ENCODE measurements around the gene PMM2. TPM values are rescaled to one million over a fixed set of nuclear protein-coding genes. Genes with fewer than 3 reads are reported as not detected.
"Not testable (repeated sequence)": the region's sequence is repeated elsewhere in the genome, so short reads cannot be mapped to it uniquely, and the experiment has no call there.

PMM2 gene
- polyA plus RNA-seq, 3 donors, result 16.5 to 25.2 (median 18.2) TPM

DNA sequence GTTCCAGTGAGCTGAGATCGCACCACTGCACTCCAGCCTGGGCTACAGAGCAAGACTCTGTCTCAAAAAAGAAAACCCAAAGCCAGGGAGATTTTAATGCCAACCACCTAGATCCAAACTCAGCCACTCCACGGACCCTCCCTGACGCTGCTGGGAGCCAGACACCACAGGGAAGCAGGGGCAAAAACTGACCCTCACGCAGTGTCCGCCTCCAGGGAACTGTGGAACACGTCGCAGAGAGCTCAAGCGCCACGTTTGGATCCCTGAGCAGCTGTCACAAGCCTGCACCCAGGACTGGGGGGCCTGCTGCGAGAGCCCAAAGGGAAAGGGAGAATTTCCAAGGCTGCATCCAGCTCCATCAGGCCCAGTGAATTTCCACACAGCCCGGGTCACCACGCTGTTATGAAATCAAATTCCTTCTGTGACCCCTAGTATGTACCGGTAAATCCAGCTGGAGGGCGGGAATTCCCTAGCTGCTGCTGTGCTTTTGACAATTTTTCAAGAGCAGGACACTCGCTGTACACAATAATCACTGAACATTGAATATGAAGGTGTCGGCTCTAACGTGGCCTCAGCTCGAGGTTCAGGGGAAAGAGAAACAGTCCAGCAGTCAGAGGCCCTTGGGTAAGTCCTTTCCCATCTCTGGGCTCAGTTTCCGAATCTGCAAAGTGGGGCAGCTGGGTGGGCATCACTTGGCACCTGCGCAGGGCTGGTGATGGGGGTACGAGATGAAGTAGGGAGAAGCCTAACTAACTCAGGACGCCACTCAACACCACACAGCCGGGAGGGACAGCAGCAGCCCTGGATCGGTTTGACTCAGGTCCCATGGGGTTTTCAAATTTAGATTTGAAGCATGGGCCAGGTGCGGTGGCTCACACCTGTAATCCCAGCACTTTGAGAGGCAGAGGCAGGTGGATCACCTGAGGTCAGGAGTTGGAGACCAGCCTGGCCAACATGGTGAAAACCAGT, 62.6 kb downstream of the PMM2 start:
- 54 to 63% (median 59%) methylated on average over 25 of the region's 25 CpGs for WGBS, 3 donors
- no peak overlapping the region for H3K27ac ChIP-seq (ENCODE audit: low read depth, low read length)

DNA sequence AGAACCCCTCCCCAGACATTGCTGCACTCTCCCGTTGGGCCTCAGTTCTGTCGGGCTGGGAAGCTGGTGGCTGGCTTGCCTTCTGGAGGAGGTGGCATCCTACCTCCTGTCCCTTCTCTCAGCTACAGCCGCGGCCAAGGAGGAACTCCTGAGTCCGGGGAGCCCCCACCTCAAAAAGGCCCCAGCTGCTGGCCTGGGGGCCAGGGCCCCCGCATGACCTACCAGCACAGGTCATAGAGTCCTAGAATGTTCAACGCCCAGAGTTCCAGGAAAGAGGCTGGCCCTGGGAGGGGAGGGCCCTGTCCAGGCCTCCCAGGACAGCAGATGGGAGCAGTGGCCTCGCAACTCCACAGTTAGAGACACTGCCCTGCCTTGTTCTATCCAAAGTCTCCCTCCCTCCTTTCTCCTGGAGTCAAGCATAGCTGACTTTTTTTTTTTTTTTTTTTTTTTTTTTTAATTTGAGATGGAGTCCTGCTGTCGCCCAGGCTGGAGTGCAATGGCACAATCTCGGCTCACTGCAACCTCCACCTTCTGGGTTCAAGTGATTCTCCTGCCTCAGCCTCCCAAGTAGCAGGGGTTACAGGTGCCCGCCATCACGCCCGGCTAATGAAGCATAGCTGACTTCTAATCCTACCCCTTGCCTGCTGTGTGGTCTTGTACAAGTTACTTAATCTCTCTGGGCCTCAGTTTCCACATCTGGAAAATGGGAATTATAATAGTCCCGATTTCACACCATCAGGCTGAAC, 64.1 kb downstream of the PMM2 start:
- WGBS, 3 donors, result 69 to 73% (median 71%) methylated on average over 14 of the region's 14 CpGs
- H3K27ac ChIP-seq (ENCODE audit: low read depth, low read length), result no peak overlapping the region

DNA sequence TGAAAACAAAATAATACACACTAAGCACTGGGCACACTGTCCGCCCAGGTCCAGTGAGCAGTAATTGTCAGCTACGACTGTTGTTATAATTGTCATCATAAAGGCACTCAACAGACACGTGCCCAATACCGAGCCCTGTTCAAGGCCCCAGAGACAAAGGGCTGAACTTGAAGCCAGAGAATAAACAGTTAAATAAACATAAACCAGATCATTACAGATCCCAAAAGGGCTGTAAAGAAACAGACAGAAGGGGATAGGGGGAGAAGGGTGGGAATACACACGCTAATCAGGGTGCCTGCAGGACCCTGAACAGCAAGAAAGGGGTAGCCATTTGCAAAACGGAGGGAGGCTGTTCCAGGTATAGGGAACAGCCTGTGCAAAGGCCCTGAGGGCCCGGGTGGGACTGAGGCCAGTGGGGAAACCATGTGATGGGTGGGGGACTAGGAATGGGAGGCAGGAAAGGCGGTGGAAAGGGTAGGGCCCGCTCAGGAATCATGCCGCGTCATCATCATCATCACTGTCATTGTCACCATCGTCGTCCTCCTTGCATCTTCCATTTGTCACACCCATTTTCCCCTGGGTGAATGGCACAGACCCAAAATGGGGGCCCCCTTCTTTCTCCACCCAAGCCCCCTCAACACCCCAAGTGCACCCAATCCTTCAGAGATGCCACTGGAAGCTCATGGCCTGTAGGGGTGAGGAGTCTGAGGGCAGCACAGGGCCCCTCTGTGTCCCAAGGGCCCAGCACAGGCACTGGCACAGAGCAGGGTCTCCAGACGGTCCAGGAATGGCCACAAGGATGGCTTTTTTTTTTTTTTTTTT, 64.9 kb downstream of the PMM2 start:
- no peak overlapping the region for H3K27ac ChIP-seq (ENCODE audit: low read depth, low read length)
- 73 to 78% (median 77%) methylated on average over 14 of the region's 14 CpGs for WGBS, 3 donors

DNA sequence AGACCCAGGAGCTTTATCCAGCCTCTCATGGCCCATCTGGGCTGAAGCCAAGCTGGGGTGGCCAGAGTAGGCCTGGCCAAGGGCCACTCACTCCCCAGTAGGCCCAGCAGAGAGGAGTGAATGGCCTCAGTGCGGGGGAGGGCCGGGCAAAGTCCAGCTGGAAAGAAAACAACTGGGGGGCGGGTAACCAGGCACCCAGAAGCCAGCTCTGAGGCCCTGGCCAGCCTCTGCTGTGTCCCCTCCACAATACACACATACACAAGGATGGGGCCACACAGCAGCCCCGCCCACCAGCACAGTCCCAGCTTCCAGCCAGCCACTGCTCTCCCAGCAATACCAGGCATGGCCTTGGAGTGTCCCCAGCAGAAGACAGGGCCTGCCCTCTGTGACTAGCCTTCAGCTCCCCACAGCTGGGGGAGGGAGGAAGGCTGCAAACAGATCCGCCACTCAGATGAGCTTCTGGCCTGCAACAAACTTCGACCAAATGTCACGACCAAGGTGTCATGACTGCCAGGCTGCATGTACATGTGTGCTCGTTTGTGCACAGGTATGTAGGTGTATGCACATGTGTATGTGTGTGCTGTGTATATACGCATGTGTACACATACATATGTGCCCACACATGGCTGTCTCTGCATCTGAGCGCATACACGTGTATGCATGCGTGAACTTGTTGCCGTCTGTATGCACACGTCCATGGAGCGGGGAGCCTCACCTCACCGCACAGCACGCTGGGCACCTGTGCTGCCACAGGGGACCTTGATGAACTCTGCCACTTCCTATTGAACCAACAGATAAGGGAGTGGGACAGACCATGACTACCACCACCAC, 66.2 kb downstream of the PMM2 start:
- no peak overlapping the region for H3K27ac ChIP-seq (ENCODE audit: low read depth, low read length)
- WGBS, 3 donors, result 24 to 77% (median 65%) methylated on average over 17 of the region's 17 CpGs

DNA sequence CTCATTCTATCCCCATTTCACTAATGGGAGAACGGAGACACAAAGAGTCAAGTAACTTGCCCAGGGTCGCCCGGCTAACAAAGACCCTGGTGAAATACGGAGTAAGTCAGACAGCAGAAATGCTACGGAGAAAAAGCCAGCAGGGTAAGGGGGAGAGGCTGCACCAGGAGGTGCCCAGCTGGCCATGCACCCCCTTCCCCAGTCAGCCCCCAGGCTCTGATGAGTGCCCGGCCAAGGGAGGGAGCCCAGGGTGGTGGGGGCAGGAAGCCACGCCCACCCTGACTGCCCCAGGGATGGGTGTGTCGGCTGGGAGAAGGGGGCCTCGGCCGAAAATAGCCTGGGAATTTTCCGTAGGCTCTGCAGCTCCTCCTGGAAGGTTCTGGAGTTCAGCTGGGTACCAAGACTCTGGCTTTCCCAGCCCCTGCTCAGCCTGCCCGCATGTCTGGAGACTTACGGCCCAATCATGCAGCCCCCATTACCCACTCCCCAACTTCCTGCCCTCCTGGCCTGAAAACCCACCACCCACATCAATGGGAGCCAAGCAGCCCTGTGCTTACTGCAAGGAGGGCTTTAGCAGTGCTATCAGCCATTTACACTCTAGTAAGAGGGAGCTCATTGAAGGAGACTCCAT, 67.0 kb downstream of the PMM2 start:
- no peak overlapping the region for H3K27ac ChIP-seq (ENCODE audit: low read depth, low read length)
- WGBS, 3 donors, result 32 to 56% (median 48%) methylated on average over 11 to 13 of the region's 13 CpGs

DNA sequence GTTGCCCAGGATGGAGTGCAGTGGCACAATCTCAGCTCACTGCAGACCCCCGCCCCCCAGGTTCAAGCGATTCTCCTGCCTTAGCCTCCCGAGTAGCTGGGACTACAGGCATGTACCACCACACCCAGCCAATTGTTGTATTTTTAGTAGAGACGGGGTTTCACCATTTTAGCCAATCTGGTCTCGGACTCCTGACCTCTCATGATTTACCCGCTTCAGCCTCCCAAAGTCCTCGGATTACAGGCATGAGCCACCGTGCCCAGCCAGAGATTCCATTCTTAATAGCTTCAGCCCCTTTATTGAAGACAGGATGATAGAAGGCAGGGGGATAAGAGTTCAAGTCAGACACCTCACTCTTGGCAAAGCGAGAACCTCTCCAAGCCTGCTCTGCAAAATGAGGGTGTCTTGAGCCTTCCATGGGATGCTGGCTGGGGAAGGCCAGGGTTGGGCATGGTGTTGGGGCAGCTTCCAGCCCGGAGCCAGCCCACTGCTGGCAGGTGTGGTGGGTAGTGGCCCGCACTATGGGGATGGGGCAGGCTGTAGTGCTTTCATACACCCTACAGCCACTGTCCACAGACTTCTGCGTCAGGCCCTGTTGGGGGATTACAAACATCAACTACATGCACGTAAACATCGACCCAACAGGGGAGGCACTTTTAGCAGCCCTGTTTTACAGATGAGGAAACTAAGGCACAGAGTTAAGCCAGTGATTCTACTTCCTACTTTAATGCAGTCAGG, 67.7 kb downstream of the PMM2 start:
- WGBS, 3 donors, result 89 to 93% (median 91%) methylated on average over 14 of the region's 14 CpGs
- H3K27ac ChIP-seq (ENCODE audit: low read depth, low read length), result no peak overlapping the region

DNA sequence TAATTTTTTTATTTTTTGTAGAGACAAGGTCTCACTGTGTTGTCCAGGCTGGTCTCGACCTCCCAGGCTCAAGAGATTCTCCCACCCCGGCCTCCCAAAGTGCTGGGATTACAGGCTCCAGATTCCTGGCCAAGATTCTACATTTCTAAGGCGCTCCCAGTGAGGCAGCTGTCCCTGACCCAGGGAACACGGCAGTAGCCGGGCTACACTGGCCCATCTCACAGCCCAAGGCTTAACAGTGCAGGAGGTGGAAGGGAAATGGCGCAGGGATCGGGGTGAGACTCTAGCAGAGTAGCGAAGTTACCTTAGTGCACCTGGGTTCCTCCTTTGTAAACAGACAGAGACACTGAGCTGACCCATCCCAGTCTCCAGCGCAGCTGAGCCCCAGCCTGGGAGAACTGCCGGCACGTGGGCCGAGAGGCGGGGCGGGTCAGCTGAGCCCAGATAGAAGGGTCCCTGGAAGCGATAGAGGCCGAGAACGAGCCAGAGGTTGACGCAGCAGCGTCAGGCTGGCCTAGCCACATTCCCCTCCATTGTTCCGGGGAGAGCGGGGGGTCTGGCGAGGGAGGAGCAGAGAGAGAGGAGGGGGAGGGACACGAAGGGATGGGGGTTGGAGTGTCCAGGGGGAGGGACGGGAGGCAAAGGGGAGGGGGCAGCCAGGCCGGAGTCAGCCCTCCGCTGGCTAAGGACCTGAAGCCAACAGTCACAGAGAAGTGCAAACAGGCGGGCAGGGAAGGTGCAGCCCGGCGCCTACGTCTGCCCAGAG, 68.7 kb downstream of the PMM2 start:
- no peak overlapping the region for H3K27ac ChIP-seq (ENCODE audit: low read depth, low read length)
- WGBS, 3 donors, result 17 to 44% (median 44%) methylated on average over 25 to 30 of the region's 30 CpGs

DNA sequence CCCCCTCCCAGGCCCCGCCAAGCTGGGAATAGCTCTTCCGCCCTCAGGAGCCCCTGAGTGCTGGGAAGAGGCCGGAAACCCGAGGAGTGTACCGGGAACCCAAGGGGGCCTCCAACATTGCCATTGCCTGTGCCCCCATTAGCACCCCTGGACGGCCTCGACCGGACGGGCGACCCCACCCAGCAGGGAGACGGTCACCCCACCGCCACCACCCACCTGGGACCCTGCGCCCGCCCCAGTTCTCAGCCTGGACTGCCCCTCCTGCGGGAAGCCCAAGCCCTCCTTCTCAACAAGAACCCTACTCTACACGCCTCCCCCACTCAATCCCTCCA, 69.2 kb downstream of the PMM2 start:
- 22 to 28% (median 26%) methylated on average over 9 to 16 of the region's 16 CpGs for WGBS, 3 donors
- H3K27ac ChIP-seq (ENCODE audit: low read depth, low read length), result peak overlapping the region; percentile 19

DNA sequence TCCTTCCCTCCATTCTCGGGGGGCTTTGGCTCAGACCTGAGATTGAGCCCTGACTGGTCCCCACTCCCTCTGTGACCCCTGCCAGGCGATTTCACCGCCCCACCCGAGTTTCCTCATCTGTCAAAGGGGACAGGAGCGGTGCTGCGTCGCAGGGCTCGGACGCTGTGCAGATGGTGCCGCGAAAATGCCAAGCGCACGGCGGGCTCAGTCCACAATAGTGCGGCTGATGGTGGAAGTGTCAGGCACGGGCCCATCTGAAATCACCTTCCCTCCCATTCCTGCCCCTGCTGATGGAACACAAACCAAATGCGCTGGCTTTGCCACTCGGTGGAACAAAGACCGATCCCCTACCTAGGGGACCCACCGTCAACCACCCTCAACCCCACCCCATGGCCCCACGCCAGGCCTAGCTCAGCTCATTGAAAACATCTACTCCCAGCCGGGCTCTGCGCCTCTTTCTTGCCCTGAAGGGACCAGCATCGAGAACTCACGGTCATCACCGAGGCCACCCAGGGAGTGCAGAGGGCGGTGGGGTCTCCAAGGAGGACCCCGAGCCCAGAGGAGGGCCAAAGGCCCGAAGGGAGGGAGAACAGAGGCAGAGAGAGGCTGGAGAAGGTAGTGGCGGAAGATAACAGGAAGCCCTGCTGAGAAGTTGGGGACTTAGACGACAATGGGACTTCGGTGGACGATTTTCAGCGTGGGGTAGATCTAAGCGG, 69.7 kb downstream of the PMM2 start:
- 2 to 4% (median 3%) methylated on average over 35 of the region's 35 CpGs for WGBS, 3 donors

DNA sequence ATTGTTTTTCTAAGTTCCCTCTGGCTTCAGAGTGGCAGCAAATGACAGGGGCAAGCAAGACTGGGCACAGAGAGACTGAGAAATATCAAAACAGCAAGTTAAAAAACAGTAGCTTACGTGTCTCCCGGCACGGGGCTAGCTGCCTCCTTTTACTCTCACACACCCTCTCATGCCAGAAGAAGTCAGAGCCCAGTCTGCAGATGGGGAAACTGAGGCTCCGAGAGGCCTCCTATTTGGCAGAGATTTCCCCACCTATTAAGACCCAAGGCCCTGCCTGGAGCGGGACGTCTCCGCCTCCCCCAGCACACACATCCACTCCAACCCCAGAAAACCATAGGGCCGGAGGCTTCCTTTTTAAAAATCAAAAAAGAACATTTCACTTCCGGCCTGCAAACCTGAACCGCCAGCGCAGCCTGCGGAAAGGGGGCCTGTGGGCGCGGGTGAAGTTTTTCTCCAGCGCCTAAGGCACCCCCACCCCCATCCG, 70.3 kb downstream of the PMM2 start:
- WGBS, 3 donors, result 0% methylated on average over 15 to 16 of the region's 16 CpGs

More for the DNA sequence above, 69.7 kb downstream of the PMM2 start:
- H3K27ac ChIP-seq (ENCODE audit: low read depth, low read length), result peak overlapping the region; percentile 19

DNA sequence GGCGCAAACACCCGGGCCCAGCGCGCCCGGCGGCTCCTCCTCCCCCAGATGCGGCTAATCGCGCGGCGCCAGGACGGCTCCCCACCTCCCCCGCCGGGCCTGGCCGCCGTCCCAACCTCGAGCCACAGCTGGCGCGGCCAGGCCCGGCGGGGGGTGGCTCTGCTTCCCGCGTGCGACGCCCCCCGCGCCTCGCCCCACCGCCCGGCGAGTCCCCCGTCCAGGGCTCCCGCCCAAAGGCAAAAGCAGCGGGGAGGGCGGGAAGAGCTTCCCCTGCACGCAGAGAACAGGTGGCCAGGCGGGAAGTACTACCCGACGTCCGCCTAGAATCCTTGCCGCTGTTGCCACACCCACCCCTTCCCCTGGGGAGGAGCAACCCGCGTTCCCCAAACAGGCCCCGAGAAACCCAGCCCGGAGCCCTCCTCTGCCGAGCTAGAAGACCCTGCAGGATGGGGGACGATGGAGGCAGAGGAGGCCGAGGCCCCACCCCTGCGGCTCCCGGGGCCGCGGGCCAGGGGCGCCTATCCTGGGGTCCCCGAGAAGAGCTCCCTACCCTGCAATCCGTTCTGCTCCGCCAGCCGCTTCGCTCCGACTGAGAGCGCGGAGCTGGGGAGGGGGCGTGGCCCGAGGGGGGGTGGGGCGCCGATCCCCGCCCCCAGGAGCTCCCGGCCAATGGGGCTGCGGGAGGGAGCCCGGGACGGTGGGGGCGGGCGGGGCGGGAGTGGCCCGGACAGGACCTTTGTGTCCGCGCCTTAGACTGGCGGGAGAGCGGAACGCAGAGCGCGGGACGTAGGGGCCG, 71.0 kb downstream of the PMM2 start, which contains the start of gene CARHSP1:
Gene CARHSP1 (minus strand): TSS at position 591 of the 796 bp plus-strand sequence. CDS start 9,678 bp downstream, outside the sequence.
- 1% methylated on average over 71 to 83 of the region's 83 CpGs for WGBS, 3 donors
- peak within 1 kb of the TSS; percentile 51 for H3K27ac ChIP-seq (ENCODE audit: low read depth, low read length)

More for the DNA sequence above, 70.3 kb downstream of the PMM2 start:
- peak overlapping the region; percentile 51 for H3K27ac ChIP-seq (ENCODE audit: low read depth, low read length)

DNA sequence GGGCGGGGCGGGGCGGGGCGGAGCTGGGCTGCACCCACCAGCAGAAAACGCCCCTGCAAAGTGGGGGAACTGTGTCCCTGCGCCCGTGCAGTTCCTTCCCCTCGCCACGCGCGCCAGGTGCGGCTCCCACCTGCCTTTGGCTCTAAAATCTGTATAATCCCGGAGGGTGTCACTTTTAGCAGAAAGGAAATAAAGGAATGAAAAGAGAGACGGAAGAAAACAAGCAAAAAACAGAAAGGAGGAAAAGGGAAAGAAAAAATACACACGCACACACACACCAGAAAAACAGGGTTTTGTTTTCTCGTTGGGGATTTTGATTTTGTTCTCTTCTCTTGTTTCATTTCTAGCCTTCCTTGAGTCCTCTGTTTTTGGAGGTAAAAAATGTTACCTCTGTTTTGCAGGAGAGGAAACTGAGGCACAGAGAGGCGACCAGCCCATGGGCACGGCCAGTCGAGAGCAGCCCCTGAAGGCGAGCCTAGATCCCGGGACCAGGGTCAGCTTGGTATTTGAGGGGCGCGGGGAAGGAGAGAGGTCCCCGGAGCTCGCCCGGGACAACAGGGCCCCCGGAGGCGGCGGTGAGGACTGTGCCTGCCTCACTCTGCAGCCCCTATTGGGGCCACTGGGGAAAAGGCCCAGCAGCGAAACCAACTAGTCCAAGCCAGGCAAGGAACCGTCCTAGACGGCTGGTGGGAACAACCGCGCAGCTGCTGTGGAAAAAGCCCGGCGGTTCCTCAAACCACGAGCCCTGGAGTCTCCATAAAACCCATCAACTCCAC, 71.8 kb downstream of the PMM2 start:
- H3K27ac ChIP-seq (ENCODE audit: low read depth, low read length), result no peak overlapping the region
- WGBS, 3 donors, result 23 to 27% (median 24%) methylated on average over 37 of the region's 37 CpGs

DNA sequence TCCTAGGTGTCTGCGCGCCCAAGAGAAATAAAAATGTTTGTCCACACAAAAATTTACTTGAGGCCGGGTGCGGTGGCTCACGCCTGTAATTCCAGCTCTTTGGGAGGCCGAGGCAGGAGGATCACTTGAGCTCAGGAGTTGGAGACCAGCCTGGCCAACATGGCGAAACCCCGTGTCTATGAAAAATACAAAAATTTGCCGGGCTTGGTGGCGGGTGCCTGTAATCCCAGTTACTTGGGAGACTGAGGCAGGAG, 72.3 kb downstream of the PMM2 start:
- not testable (repeated sequence) for H3K27ac ChIP-seq (ENCODE audit: low read depth, low read length)
- 97 to 98% (median 97%) methylated on average over 10 of the region's 10 CpGs for WGBS, 3 donors

DNA sequence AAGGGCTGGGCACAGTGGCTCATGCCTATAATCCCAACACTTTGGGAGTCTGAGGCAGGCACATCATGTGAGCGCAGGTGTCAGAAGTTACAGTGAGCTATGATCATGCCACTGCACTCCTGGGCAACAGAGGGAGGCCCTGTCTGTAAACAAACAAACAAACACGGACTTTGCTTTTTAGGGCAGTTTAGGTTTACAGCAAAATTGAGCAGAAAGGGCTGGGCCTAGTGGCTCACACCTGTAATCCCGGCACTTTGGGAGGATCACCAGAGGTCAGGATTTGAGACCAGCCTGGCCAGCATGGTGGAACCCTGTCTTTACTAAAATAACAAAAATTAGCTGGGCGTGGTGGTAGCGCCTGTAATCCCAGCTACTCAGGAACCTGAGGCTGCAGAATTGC, 74.4 kb downstream of the PMM2 start:
- H3K27ac ChIP-seq (ENCODE audit: low read depth, low read length), result no peak overlapping the region
- 94 to 98% (median 96%) methylated on average over 5 of the region's 5 CpGs for WGBS, 3 donors
